ENCODE measurements around the gene ARID1B. TPM values are rescaled to one million over a fixed set of nuclear protein-coding genes. Genes with fewer than 3 reads are reported as not detected.

The ARID1B gene
- total and polyA plus RNA-seq, 7 donors, result 8.4 to 115 (median 69.6) TPM

DNA sequence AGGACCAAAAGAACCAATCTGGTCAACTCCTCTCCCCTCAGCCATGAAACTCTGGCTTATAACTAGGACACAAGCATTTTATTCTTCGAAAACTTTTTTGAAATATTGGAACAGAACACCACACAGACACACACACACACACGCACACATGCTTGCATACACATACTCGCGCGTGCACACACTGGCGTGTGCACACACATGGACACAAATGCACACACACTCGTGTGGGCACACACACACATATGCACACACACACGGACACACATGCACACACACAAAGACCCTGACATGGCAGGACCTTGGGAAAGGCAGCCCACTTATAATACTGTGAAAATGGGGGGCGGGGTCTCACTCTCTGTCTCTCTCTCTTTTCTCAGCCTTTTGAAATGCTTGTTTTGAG lies 482.3 kb downstream of the ARID1B start:
- no peak overlapping the region for H3K4me3 ChIP-seq
- H3K9me3 ChIP-seq, result no peaks in the 10 kb centered on the region
- intact Hi-C loops (cut with DNase I), result no loop called here
- TF ChIP-seq POLR2AphosphoS5 (IDR thresholded peaks at IDR 0.05), result no peak
- TF ChIP-seq EP300 (IDR thresholded peaks at IDR 0.05), result no peak
- TF ChIP-seq, protein P1, sequence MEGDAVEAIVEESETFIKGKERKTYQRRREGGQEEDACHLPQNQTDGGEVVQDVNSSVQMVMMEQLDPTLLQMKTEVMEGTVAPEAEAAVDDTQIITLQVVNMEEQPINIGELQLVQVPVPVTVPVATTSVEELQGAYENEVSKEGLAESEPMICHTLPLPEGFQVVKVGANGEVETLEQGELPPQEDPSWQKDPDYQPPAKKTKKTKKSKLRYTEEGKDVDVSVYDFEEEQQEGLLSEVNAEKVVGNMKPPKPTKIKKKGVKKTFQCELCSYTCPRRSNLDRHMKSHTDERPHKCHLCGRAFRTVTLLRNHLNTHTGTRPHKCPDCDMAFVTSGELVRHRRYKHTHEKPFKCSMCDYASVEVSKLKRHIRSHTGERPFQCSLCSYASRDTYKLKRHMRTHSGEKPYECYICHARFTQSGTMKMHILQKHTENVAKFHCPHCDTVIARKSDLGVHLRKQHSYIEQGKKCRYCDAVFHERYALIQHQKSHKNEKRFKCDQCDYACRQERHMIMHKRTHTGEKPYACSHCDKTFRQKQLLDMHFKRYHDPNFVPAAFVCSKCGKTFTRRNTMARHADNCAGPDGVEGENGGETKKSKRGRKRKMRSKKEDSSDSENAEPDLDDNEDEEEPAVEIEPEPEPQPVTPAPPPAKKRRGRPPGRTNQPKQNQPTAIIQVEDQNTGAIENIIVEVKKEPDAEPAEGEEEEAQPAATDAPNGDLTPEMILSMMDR (IDR thresholded peaks at IDR 0.05), result no peak
- TF ChIP-seq POLR2A (IDR thresholded peaks at IDR 0.05), result no peak
- peak; percentile 7 for DNase-seq
- 94 to 96% methylated on average over 9 of the region's 9 CpGs for WGBS, 2 donors
- no peaks in the 10 kb centered on the region for H3K36me3 ChIP-seq
- no peaks in the 10 kb centered on the region for H3K27me3 ChIP-seq
- H3K4me1 ChIP-seq, result no peaks in the 10 kb centered on the region
- no peak overlapping the region for H3K27ac ChIP-seq

Small RNA genes lying within 50 kb of the gene (small RNA-seq; reads per million reads assigned to genes)
- gene AL355297.2, result 0 reads per million in 3 donors
- gene MIR4466, result 0 reads per million in 3 donors
